Common myeloid progenitor, CD34-positive (primary cell): Measurements from ENCODE around the gene PTGDR.

ENCODE experiments used
- CTCF ChIA-PET: fragments of 350-600 bp; sonication (Branson Sonifier 250); formaldehyde crosslinking; loops from one replicate; lab custom pipeline; 2021; ENCODE audit warnings: antibody characterized with exemption; lab: Charles Lee
- POLR2A ChIA-PET: fragments of 350-600 bp; sonication (Branson Sonifier 250); formaldehyde crosslinking; loops from one replicate; lab custom pipeline; 2021; ENCODE audit warnings: antibody characterized with exemption; lab: Charles Lee
- DNase-seq, 3 donors: peaks; one replicate each; pipeline versions ENCODE4 v3.0.0 to v3.0.0-alpha.2; 2013
- H3K27ac ChIP-seq, 2 experiments: 1 replicate in 1 of 2; 2 replicates in 1 of 2; pipeline ENCODE4 v1.7.0; 2013; ENCODE audit warnings: inconsistent platforms in 2 of 2, low read length in 2 of 2, mild to moderate bottlenecking in 2 of 2, low read depth in 1 of 2, moderate library complexity in 1 of 2; ENCODE audit not compliant: severe bottlenecking in 2 of 2, insufficient read depth in 1 of 2, poor library complexity in 1 of 2
- H3K27me3 ChIP-seq, 5 experiments: replicated peaks in 2 of 5; 1 replicate in 3 of 5; 2 replicates in 2 of 5; pipeline versions ENCODE4 v1.6.1 to v1.7.0; 2013; ENCODE audit warnings: low read length in 4 of 5, mild to moderate bottlenecking in 2 of 5, moderate library complexity in 2 of 5, inconsistent platforms in 1 of 5; ENCODE audit not compliant: insufficient read depth in 5 of 5, control insufficient read depth in 4 of 5
- H3K36me3 ChIP-seq, 4 experiments: 1 replicate in 2 of 4; 2 replicates in 2 of 4; pipeline versions ENCODE4 v1.6.1 to v1.7.0; 2013; ENCODE audit warnings: low read length in 3 of 4, control low read depth in 1 of 4, mild to moderate bottlenecking in 1 of 4; ENCODE audit not compliant: control insufficient read depth in 4 of 4, insufficient read depth in 4 of 4
- H3K4me1 ChIP-seq, 4 experiments: 1 replicate in 3 of 4; 2 replicates in 1 of 4; pipeline versions ENCODE4 v1.6.1 to v1.7.1; 2013; ENCODE audit warnings: low read length in 3 of 4, mild to moderate bottlenecking in 3 of 4, control low read depth in 1 of 4, inconsistent platforms in 1 of 4, moderate library complexity in 1 of 4; ENCODE audit not compliant: control insufficient read depth in 4 of 4, insufficient read depth in 4 of 4; ENCODE audit errors: control extremely low read depth in 1 of 4
- H3K4me3 ChIP-seq, 7 experiments: 1 replicate in 4 of 7; 2 replicates in 3 of 7; pipeline versions ENCODE4 v1.5.1 to v1.7.0; 2013; ENCODE audit warnings: mild to moderate bottlenecking in 7 of 7, low read length in 6 of 7, moderate library complexity in 6 of 7, inconsistent platforms in 2 of 7, low read depth in 2 of 7, control low read depth in 1 of 7; ENCODE audit not compliant: insufficient read depth in 4 of 7, control insufficient read depth in 1 of 7; ENCODE audit errors: extremely low read depth in 1 of 7
- H3K9me3 ChIP-seq, 5 experiments: 1 replicate in 4 of 5; 2 replicates in 1 of 5; pipeline versions ENCODE4 v1.6.1 to v1.7.1; 2013; ENCODE audit warnings: low read length in 4 of 5, mild to moderate bottlenecking in 2 of 5, inconsistent platforms in 1 of 5, low read depth in 1 of 5, moderate library complexity in 1 of 5; ENCODE audit not compliant: control insufficient read depth in 4 of 5, insufficient read depth in 2 of 5; ENCODE audit errors: control extremely low read depth in 1 of 5
- WGBS: methylation state at CpG from one replicate; pipeline ENCODE4 v1.1.5; 2013; ENCODE audit not compliant: insufficient coverage; 5-methylcytosine and 5-hydroxymethylcytosine counted together

Gene PTGDR

DNA sequence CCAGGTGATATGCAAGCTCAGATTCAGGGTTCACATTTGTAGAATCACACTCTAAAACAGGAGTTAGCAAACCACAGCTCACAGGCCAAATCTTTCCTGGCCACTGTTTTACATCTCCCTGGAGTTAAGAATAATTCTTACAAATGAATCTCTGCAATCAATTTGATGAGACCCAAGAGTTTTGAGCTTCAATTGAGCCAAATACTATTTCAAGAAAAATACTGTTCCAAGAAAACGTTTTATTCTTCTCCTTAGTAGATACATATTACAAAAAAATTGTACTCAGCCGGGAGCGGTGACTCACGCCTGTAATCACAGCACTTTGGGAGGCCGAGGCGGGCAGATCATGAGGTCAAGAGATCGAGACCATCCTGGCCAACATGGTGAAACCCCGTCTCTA, 2.5 kb downstream of the PTGDR start:
- Histone ChIP-seq H3K9me3 (no peaks in the 10 kb centered on the region), H3K27ac (no peak overlapping the region), H3K4me3 (no peak overlapping the region), H3K4me1 (peaks cover 25 to 42% (median 38%) of the 10 kb centered on the region in 4 experiments), H3K36me3 (no peaks in the 10 kb centered on the region), H3K27me3 (peaks cover 8 to 39% (median 26%) of the 10 kb centered on the region in 5 experiments)
- no peak for DNase-seq
- 100% methylated on average over 5 of the region's 8 CpGs for WGBS
- CTCF ChIA-PET = interaction anchor here (0.6 to 2.8 kb wide), 3 partner anchors 11 to 256 kb away, joined by 3 to 8 read pairs (median 3); no protein-coding TSS in a partner anchor
- POLR2A ChIA-PET = no interaction called here

DNA sequence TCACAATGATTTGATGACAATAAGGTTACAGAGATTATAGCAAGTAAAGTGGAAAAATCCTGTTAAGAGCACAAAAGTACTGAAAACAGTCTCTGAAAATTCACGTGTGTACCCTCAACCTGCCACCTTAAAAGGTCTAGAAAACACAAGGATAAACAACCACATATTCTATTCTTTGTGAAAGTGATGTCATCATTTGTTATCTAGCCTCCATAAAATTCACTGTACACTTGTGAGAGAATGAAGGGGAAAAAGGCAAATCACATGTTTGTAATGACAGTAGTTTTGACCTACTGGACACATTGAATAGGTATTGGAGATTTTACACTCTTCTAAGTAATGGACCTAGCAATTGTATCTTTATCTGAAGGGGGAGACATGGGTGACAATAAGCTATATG, 4.0 kb downstream of the PTGDR start:
- CTCF ChIA-PET = interaction anchor here (0.6 to 2.6 kb wide), 7 partner anchors 8 to 276 kb away, joined by 3 to 10 read pairs (median 4); no protein-coding TSS in a partner anchor
- WGBS = no CpG with 5 or more reads among the region's 1 CpG

GRCh38 chr14:52272375-52272774, 4.9 kb downstream of the PTGDR start:
- WGBS = 52% methylated on average over 2 of the region's 3 CpGs
- ChIA-PET CTCF (interaction anchor here (0.6 to 2.6 kb wide), 12 partner anchors 9 to 276 kb away, joined by 3 to 10 read pairs (median 4); no protein-coding TSS in a partner anchor), POLR2A (no interaction called here)
- Histone ChIP-seq H3K4me1 (peaks cover 7 to 18% (median 16%) of the 10 kb centered on the region in 4 experiments), H3K4me3 (no peak overlapping the region), H3K9me3 (no peaks in the 10 kb centered on the region), H3K36me3 (no peaks in the 10 kb centered on the region), H3K27ac (no peak overlapping the region), H3K27me3 (peaks cover 8 to 31% (median 24%) of the 10 kb centered on the region in 5 experiments)
- DNase-seq = peak; percentile 51 to 75 (median 73)

More for the DNA sequence above, 4.0 kb downstream of the PTGDR start:
- no peaks in the 10 kb centered on the region for H3K9me3 ChIP-seq
- peaks cover 8 to 39% (median 26%) of the 10 kb centered on the region in 5 experiments for H3K27me3 ChIP-seq
- H3K27ac ChIP-seq = no peak overlapping the region
- no peak for DNase-seq
- no peaks in the 10 kb centered on the region for H3K36me3 ChIP-seq
- H3K4me3 ChIP-seq = no peak overlapping the region
- POLR2A ChIA-PET = no interaction called here
- peaks cover 15 to 27% (median 24%) of the 10 kb centered on the region in 4 experiments for H3K4me1 ChIP-seq

- POLR2A ChIA-PET = no interaction called here
- CTCF ChIA-PET = interaction anchor here (1.0 to 1.2 kb wide), 2 partner anchors 10 to 230 kb away, joined by 4 to 5 read pairs; no protein-coding TSS in a partner anchor
- H3K4me3 ChIP-seq = no peak overlapping the region
These were observed 7.9 kb downstream of the PTGDR start for GRCh38 chr14:52275372-52275771.

DNA sequence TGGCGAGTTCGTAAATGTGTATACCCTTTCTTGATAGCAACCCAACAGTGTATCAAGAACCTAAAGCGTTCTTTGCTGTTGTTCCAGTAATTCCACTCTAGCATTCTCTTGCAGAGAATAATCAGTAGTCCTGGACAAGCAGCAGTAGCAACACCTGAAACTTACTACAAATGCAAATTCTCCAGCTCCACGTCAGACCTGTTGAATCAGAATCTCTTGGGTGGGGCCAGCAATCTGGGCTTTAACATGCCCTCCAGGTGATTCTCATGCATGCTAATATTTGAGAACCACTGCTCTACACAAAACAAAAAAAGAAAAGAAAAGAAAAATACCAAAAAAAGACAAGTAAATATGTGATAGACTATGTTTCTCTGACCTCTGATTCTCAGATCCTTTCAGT, 10.1 kb downstream of the PTGDR start:
- no peak overlapping the region for H3K4me3 ChIP-seq
- WGBS = 100% methylated on average over 2 of the region's 4 CpGs
- no peaks in the 10 kb centered on the region for H3K36me3 ChIP-seq
- no peaks in the 10 kb centered on the region for H3K9me3 ChIP-seq
- DNase-seq = no peak
- peaks cover 0 to 2% (median 0%) of the 10 kb centered on the region in 5 experiments for H3K27me3 ChIP-seq
- ChIA-PET CTCF (interaction anchor here (1.0 kb wide), 1 partner anchor 23 kb away, joined by 3 read pairs; no protein-coding TSS in a partner anchor), POLR2A (no interaction called here)
- no peak overlapping the region for H3K27ac ChIP-seq
- H3K4me1 ChIP-seq = peaks cover 9 to 25% (median 18%) of the 10 kb centered on the region in 4 experiments

More at GRCh38 chr14:52275372-52275771, 7.9 kb downstream of the PTGDR start:
- no peak overlapping the region for H3K27ac ChIP-seq
- no peaks in the 10 kb centered on the region for H3K9me3 ChIP-seq
- no CpG with 5 or more reads among the region's 3 CpGs for WGBS
- H3K4me1 ChIP-seq = peaks cover 7 to 16% (median 12%) of the 10 kb centered on the region in 4 experiments
- no peak for DNase-seq
- peaks cover 0 to 5% (median 2%) of the 10 kb centered on the region in 5 experiments for H3K27me3 ChIP-seq
- no peaks in the 10 kb centered on the region for H3K36me3 ChIP-seq

GRCh38 chr14:52279408-52279807, 11.9 kb downstream of the PTGDR start:
- no peaks in the 10 kb centered on the region for H3K9me3 ChIP-seq
- POLR2A ChIA-PET = no interaction called here

GRCh38 chr14:52283099-52283498, 15.6 kb downstream of the PTGDR start:
- no peaks in the 10 kb centered on the region for H3K36me3 ChIP-seq
- WGBS = no CpG with 5 or more reads among the region's 2 CpGs
- H3K4me1 ChIP-seq = peaks cover 14 to 46% (median 27%) of the 10 kb centered on the region in 4 experiments
- H3K27ac ChIP-seq = no peak overlapping the region
- CTCF ChIA-PET = interaction anchor here (0.9 to 2.4 kb wide), 3 partner anchors 9 to 11 kb away, joined by 3 to 8 read pairs (median 5); no protein-coding TSS in a partner anchor
- no peak overlapping the region for H3K4me3 ChIP-seq
- no peak for DNase-seq
- POLR2A ChIA-PET = no interaction called here
- H3K9me3 ChIP-seq = no peaks in the 10 kb centered on the region
- no peaks in the 10 kb centered on the region for H3K27me3 ChIP-seq

More at GRCh38 chr14:52279408-52279807, 11.9 kb downstream of the PTGDR start:
- CTCF ChIA-PET = interaction anchor here (0.6 to 1.1 kb wide), 4 partner anchors 19 to 284 kb away, joined by 3 read pairs; no protein-coding TSS in a partner anchor
- peak; percentile 61 to 82 (median 77) for DNase-seq
- Histone ChIP-seq H3K27me3 (no peaks in the 10 kb centered on the region), H3K4me1 (peaks cover 9 to 25% (median 18%) of the 10 kb centered on the region in 4 experiments), H3K4me3 (peak overlapping the region in 3 of 7 experiments; percentile 9 to 25 (median 14)), H3K36me3 (no peaks in the 10 kb centered on the region), H3K27ac (no peak overlapping the region)
- WGBS = no CpG with 5 or more reads among the region's 3 CpGs
